Non-pigmented ciliary epithelial cell (primary cell): ENCODE measurements around the gene WFDC12.
"Not testable (repeated sequence)": the region's sequence is repeated elsewhere in the genome, so short reads cannot be mapped to it uniquely, and the experiment has no call there.

Experiments
- DNase-seq: peaks from one replicate; pipeline ENCODE4 v3.0.0-alpha.2; 2010; ENCODE audit warnings: low read depth

WFDC12 gene, protein sequence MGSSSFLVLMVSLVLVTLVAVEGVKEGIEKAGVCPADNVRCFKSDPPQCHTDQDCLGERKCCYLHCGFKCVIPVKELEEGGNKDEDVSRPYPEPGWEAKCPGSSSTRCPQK

DNA sequence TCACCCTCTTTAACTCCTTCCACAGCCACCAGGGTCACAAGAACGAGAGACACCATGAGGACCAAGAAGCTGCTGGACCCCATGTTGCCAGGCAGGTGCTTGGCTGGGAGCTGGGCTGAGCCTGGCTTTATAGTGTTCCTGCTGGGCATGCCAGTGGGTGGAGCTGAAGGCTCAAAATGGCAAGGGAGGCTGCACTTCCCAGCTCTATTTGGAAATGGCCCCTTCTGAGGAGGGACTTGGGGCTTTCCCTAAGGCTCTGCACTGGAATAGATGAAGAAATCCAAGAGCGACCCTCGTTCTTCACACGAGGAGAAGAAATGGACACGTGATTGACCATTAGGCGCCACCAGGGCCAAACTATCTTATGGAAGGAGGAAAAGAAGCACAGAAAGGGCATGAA lies at the start of gene WFDC12:
Gene WFDC12, minus strand, starts transcription at position 101 of the 400 bp plus-strand sequence. Its CDS starts 18 bp downstream, at position 83.
- DNase-seq = no peak

DNA sequence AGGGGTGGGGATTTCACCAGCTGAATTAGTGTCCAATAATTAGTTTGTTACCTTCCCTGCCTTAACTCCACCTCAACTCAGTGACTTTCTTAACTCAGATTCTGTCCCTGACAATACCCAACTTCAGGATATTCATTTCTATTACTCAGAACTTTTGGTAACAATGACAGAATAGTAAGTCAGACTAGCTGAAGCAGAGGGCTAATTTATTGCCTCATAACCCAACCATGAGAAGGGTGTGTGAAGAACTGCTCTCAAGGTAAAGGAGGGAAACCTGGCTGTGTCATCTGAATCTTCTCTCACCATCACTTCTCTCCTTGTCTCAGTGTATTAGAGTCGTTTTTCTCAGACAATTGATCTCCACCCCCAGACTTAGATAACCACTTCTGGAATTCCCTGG lies 49.3 kb upstream of the WFDC12 start:
- DNase-seq = no peak

DNA sequence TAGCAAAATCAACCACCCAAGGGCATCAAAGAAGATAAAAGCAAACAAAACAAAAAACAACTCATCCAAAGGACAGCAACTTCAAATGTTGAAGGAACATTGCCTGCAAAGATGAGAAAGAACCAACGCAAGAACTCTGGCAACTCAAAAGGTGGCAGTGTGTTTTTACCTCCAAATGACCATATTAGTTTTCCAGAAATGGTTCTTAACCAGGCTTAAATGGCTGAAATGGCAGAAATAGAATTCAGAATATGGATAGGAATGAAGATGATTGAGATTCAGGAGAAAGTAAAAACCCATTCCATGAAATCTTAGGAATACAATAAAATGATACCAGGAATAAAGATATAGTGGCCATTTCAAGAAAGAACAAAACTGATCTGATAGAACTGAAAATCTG lies 40.6 kb upstream of the WFDC12 start:
- DNase-seq = no peak

DNA sequence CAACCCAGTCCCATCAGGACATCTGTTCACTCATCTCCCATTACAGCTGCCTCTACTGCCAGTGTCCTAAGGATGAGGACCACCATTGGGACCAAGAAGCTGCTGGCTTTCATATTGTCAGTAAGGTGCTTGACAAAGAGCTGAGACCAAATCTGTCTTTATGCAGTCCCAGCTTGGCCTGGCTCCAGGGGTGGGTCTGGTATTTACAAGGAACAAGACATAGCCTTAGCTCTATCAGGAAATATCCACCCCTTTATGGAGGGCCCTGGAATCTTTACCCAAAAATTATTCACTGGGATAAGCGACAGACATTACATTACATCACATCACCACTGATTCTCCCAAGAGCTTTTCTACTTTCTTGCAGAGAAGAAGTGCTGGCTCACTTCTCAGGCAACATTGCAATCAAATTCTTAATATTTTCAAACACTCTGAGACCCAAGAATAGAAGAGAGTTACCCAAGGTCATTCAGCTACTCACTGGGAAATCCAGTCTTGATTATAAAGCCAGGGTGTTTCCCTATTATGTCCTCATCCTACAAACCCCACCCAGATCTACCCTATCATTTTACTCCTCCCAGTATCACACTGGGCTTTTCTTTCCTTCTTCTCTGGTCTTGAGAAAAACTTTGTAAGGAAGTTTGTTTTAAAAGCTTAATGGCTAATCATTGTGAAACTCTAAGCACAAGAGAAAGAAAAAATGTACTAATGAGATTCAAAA lies 39.0 kb upstream of the WFDC12 start:
- no peak for DNase-seq

DNA sequence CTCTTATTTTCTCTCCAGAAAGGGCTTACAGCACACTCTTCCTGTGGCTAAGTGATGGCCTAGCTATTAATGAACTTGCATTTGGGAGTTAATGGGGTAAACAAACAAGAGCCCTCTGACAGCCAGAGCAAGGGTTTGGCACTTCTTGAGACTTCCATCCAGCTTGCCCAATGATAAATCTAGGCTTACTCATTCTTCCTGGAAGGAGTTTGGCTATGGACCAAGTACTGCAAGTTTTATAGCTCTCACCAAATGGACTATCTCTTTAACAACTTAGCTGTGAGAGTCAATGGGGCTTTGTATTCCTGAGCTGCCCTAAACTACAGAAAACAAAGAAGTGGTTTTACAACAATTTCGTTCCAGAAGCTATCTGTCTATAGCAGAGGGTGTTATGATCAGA lies 33.7 kb upstream of the WFDC12 start:
- DNase-seq = peak; percentile 10

DNA sequence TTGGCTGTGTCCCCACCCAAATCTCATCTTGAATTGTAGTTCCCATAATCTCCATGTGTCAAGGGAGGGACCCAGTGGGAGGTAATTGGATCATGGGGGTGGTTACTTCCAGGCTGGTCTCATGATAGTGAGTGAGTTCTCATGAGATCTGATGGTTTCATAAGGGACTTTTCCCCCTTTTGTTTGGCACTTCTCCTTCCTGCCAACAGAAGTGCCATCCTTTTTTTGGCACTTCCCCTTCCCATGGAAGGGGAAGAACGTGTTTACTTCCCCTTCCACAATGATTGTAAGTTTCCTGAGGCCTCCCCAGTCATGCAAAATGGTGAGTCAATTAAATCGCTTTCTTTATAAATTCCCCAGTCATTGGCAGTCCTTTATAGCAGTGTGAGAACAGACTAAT lies 32.4 kb upstream of the WFDC12 start:
- DNase-seq = no peak

DNA sequence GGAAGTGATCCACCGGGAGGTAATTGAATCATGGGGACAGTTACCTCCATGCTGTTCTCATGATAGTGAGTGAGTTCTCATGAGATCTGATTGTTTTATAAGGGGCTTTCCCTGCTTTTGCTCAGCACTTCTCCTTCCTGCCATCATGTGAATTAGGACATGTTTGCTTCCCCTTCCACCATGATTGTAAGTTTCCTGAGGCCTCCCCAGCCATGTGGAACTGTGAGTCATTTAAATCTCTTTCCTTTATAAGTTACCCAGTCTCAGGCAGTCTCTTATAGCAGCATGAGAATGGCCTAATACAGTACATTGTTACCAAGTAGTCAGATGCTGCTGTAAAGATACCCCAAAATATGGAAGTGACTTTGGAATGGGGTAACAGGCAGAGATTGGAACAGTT lies 30.5 kb upstream of the WFDC12 start:
- not testable (repeated sequence) for DNase-seq

DNA sequence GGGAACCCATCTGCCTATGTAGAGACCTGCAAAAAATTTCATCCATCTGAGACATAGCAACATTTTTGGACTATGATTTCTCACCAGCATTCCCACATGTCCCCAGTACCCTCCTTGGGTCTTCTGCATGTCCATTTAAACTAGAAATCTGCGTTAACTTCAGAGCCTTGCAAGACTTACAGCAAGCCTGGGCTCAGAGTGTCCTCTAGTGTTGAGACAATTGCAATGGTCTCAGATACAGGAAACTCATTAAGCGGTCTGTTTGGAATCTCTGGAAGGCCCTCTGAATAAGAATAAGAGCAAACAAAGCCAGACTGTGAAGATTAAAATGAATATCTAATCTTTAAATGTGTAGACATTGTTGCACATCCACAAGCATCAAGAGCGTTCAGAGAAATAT lies 29.9 kb upstream of the WFDC12 start:
- DNase-seq = no peak

DNA sequence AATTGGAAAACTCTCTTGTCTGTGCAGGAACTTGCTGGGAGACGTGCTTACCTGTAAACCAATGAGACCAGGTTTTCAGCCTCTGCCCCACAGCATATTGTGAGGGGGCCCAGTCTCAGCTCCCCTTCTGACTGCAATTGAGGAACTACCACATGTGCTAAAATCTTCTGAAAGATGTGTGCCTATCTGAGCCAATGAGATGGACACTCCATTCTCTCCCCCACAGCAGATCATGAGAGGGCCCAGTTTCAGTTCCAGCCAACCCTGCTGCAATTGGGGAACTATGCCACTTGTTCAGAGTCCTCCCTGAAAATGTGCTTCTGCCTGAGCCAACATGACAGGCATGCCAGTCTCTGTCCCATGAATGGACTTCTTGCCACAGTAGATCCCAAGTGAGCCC lies 29.5 kb upstream of the WFDC12 start:
- DNase-seq = no peak

DNA sequence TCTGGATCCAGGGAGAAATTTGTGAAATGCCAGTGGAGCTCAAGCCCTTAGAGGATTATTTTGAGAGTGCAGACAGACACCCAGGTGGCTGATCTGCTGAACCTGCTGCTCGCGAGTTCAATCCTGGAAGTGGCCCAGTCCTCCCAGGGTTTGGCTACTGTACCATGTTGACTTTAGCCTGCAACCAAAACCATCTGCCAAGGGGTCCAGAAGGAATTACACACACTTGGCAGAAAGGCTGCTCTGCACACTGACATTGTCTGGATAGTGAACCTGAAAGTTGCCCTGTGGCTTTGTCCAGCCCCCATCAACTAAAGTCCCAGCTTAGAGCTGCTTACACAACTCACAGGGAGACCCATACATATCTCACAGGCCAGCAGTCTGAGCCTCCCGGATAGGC lies 28.9 kb upstream of the WFDC12 start:
- no peak for DNase-seq

DNA sequence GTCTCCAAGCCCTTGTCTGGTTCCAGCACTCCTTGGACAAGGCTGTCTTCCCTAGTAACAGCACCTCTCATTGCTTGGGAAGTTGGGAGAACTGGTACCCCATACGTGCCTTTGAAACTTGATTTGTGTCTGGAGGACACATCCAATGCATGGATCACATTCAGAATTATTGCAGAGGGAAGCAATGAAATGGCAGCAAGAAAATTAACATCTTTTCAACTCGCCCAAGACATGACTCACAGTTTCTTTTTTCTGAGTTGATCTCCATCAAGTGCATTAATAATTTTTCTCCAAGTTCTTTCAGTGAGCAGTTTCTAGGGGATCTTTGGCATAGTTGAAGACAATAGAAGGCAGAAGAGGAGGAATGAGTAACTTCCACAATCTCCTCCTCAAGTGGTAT lies 28.1 kb upstream of the WFDC12 start:
- no peak for DNase-seq

DNA sequence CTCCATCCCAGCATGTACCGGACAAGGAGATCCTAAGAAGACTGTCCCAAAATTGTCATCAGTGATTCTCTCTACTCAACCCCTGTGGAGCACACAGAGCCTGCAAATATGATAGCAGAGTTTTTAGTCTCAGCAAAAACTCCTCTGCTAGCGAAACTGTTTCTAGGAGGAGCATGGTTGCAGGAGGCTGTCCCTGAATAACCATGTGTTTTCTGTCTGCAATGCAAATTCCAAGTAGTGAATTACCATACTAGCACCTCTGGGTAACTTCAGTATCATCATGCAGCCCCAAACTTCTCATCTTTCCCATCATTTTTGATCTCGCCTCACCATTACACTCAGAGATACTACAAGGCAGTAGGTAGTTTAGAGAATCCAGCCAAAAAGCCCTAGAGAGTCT lies 24.8 kb upstream of the WFDC12 start:
- DNase-seq = no peak

DNA sequence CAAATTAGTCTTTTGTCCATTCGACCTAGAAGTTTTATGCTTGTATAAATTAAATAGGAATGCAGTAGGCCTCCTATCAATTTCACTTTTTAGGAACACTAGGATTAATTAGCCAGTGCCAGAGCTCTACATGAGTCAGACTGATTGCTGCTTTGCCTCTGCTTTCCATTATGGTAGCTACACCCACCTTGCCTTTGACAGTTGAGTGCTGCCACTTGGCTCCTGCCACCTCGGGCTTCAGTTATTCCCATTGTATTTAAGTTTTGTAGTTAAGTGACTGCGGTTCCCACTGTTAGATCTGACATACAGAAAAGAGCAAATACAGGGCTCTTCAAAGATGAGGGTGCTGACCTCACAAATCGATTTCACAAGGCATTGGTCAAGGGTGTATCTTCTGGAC lies 16.6 kb upstream of the WFDC12 start:
- DNase-seq = no peak

DNA sequence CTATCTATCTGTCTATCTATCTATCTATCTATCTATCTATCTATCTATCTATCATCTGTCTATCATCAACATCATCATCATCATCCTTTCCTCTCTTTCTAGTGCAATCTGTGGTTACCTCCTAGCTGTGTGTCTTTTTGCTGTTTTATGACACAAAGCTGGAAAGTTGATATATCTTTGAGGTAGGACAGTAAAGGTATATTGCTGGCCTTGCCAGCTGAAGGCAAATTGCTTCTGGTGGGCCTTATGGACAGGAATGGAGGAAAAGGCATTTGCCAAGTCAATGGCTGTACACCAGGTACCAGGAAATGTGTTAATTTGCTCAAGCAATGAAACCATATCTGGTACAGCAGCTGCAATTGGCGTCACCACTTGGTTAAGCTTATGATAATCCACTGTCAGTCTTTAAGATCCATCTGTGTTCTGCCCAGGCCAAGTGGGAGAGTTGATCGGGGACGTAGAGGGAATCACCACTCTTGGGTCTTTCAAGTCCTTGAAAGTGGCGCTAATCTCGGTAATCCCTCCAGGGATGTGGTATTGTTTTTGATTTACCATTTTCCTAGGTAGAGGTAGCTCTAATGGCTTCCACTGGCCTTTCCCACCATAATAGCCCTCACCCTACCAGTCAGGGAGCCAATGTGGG lies 15.6 kb upstream of the WFDC12 start:
- DNase-seq = not testable (repeated sequence)

DNA sequence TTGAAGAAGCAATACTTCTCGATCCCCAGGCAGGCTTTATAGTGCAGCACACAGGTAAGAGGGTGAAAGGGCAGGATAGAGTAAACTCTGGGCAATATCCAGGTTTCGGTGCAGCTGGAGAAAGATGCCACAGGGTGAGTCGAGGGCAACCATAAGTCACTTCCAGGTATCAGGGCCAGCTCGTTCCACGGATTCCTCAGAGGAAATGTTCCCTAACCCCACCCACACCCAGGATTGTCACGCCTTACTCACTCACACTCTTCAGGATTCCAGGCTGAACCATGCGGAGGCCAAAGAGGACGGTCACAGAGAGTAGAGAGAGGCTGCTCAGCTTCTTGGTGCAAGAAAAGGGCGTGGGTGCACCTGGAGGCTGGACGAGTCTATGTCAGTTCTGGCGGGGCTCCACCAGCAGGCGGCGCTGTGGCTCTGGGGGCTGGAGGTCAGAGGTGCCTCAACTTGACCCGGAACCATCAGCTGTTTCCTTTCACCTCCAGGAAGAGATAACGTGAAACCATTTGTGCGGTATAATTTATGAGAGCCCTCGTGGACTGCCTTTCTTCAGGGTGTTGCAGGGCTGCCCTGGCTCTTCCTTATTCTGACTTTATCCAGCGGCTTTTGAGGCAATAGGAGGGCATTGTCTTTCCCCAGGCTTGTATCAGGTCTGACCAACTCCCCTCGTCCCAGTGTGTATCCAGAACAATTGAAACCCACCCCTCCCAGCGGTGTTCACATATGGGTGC lies 14.5 kb upstream of the WFDC12 start:
- DNase-seq = no peak

DNA sequence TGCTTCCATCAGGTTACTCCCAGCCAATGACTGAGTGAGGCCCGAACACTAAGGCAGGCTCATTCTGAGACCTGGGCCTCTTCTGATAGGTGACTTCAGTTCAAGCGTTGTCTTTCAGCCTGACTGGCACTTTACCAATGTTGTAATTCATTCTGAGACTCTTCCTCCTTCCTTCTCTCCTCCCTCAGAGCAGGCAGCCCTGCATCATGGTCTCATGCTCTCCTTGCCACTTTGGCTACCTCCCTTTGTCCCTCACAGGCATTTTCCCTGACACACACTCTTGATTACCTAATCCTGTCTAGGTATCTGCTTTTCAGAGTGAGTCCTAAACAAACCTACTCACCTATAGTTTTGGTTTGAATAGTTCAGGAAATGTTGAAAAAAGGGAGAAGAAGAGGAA lies 12.6 kb upstream of the WFDC12 start:
- no peak for DNase-seq

DNA sequence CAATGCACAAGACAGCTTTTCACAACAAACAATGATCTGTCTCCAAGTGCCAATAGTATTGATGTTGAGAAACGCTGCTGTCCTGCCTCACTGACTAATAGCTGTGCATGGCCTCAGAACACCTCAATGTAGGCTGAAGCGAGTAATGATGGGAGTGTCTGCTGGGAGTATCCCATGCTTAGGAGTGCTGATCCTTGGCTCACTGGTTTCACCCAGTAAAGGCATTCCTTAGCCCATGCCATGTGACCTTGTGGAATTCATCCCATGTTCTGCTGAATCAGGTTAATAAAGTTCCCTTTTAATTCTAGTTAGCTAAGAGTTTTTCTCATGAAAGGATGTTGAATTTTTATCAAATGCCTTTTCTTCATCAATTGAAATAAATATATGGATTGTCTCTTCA lies 3.8 kb upstream of the WFDC12 start:
- no peak for DNase-seq

DNA sequence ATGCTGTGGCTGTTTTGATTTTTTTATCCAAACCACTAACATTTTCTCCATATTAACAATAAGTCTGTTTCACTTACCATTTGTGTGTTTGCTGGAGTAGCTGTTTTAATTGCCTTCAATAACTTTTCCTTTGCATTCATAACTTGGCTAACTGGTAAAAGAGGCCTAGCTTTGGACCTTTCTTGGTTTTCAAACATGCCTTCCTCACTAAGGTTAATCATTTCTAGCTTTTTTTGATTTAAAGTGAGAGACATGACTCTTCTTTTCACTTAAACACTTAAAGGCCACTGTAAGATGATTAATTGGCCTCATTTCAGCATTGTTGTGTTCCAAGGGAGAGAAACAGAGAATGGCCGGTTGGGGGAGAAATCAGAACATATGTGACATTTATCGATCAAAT lies 2.9 kb downstream of the WFDC12 start:
- DNase-seq = no peak

DNA sequence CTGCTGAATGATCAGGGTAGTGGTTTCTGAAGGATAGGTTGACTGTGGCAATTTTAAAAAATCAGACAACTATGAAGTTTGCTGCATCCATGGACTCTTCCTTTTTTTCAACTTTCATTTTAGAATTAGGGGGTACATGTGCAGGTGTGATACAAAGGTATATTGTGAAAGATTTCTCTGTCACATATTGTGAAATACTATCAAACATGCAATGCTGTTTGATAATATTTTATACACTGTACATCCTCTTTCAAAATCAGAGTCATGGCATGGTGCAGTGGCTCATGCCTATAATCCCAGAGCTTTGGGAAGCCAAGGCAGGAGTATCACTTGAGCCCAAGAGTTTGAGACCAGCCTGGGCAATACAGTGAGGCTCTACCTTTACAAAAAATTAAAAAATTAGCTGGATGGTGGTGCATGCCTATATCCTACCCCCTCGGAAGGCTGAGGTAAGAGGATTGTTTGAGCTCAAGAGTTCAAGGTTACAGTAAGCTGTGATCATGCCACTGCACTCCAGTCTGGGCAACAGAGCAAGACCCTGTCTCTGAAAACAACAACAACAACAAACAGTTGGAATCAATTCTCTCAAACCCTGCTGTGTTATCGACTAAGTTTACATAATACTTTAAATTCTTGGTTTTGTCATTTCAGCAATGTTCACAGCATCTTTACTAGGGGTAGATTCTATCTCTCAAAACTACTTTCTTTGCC lies 4.6 kb downstream of the WFDC12 start:
- DNase-seq = no peak

DNA sequence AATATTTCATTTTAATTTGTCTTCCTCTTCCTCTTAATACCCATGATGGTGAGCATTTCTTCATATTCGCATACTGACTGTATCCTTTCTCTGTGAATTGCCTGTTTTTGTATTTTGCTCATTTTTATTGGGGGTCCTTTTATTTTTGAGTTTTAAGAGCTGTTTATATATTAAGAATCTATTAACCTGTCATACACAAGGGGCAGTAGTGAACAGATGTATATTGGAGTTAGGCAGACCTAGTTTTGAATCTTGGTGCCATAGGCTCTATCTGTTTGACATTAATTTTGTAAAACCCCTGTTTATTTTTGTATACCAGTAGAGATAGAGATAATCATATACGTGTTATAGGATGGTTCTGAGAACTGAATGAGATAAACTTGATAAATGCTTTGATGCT lies 6.2 kb downstream of the WFDC12 start:
- DNase-seq = no peak

DNA sequence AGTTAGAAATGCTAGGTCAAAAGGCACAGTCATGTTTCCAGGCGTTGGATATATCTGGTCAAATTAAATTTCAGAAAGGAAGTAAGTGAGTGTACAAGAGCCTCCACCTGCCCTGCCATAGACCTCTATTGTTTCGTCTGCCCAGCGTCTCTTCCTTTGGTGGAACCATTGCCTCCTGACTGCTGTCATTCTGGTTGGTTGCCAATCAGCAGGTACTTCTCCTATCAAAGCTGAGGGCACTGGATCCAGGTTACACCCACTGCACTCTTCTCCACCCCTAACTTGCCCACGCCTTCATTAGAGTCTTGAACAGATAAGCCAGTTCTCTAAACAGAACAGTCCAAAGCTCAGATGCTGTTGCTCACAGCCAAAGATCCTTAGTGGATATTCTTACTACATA lies 6.7 kb downstream of the WFDC12 start:
- no peak for DNase-seq

DNA sequence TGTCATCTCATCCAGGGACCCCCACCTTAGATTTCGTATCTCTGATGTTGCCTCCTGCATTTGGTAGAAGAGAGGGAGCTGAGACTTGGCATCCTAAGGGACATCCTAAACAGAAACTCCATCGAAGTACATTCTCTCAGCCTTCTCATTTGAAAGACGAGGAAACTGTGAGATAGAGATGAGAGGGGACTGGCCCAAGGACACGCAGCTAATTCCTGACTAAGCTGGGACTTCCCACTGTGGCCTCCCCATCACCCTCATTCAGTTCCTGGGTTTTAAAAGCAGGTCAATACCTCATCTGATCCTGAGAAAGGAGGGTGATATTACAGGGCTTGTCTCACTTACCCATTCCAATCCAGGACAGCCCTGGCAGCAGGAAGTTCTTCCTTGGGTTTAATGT lies 8.4 kb downstream of the WFDC12 start:
- DNase-seq = no peak

DNA sequence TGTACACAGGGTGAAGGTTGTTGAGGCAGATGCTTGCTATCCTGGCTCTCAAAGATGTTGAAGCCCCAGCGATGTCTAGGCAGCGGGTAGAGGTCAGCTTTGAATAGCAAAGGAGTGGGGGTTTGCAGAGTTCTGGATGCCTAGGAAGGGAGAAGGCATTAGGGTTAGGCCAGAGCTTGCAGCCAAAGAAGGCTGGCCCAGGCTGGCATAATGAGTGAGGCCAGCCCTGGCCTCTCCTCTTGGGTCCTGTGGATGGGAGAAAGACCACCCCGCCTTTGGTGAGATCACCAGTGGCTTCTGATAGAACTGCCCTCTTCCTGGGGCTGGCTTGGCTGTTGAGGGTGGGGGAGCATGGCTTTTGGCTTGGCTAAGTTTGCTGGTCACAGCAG lies 8.9 kb downstream of the WFDC12 start:
- no peak for DNase-seq
